ES-I3 (cell line): ENCODE measurements around the gene FBH1.
"Not testable (repeated sequence)": the region's sequence is repeated elsewhere in the genome, so short reads cannot be mapped to it uniquely, and the experiment has no call there.

ENCODE experiments used
- H3K36me3 ChIP-seq: 2 replicates; pipeline ENCODE4 v1.6.1; 2013; ENCODE audit warnings: mild to moderate bottlenecking, low read length, control low read depth, moderate library complexity; ENCODE audit not compliant: insufficient read depth
- H3K4me1 ChIP-seq: 2 replicates; pipeline ENCODE4 v1.6.1; 2013; ENCODE audit warnings: mild to moderate bottlenecking, control low read depth, low read length; ENCODE audit not compliant: insufficient read depth
- H3K9ac ChIP-seq: 2 replicates; pipeline ENCODE4 v1.6.1; 2013; ENCODE audit warnings: low read depth, mild to moderate bottlenecking, low read length, moderate library complexity
- H3K9me3 ChIP-seq: 2 replicates; pipeline ENCODE4 v1.6.1; 2013; ENCODE audit warnings: mild to moderate bottlenecking, low read length, moderate library complexity; ENCODE audit not compliant: control insufficient read depth, insufficient read depth

Gene FBH1

GRCh38 chr10:5889624-5890451 is at the start of gene FBH1, which contains the start of gene ANKRD16:
Gene FBH1 (plus strand): TSS chr10:5890243. CDS start chr10:5890346, 103 bp downstream.
Gene ANKRD16 (minus strand): TSS chr10:5889893. CDS start chr10:5889354, 539 bp downstream.
- H3K9ac ChIP-seq = peak within 1 kb of the TSS; percentile 90
- peaks cover 10% of the 10 kb centered on the region; the same call in 1 of the 2 replicates for H3K4me1 ChIP-seq
- H3K36me3 ChIP-seq = peaks cover 9% of the 10 kb centered on the region
- H3K9me3 ChIP-seq = no peaks in the 10 kb centered on the region

DNA sequence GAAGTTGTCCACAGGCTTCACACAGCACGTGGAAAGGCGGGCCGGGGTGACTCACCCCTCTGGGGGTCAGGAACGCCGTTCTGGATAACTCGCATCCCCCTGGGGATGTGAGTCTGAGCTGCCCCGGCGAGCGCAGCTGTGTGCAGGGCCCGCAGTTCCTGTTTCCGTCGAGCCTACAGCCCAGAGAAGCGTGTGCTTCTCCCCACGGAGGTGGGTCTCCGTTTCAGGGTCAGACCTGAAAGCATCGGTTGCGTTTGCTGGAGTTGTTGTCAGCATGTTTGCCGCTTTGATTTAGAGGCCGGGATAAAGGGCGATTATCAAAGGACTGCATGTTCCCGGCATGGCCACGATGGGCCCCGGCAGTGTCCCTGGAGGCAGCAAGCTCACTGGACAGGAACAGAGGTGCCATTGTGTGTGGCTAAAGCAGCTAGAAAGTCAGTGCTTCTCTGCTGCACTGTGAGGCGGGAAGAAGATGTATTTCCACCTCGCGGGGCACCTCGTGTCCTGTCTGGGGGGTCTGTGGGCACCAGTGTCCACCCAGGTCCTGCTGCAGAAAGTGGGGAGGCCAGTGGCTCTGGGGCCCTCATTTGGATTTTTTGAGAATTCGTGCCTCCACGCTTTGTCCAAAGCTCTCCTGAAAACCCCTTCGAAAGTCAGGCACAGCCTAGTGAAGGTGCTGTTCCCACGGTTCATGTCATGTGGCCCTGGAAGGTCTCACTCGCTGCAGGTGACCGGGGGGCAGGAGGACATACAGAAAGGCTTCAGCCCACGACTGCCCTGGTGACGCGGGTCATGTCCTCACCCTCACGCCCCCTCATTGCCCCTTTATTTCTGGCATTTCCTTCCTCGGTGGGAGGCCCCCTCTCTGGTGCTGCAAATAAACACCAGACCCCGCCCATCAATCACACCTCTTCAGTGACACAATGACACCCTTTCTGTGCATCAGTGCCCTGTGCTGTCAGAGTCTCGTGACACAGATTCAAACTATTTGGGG is 49.4 kb upstream of the FBH1 start:
- Histone ChIP-seq H3K9me3 (no peaks in the 10 kb centered on the region), H3K36me3 (no peaks in the 10 kb centered on the region), H3K9ac (no peak overlapping the region), H3K4me1 (no peaks in the 10 kb centered on the region)

- H3K36me3 ChIP-seq = no peaks in the 10 kb centered on the region
- H3K9ac ChIP-seq = no peak overlapping the region
- H3K4me1 ChIP-seq = no peaks in the 10 kb centered on the region
- no peaks in the 10 kb centered on the region for H3K9me3 ChIP-seq
These were observed 48.1 kb upstream of the FBH1 start for GRCh38 chr10:5841965-5842364.

DNA sequence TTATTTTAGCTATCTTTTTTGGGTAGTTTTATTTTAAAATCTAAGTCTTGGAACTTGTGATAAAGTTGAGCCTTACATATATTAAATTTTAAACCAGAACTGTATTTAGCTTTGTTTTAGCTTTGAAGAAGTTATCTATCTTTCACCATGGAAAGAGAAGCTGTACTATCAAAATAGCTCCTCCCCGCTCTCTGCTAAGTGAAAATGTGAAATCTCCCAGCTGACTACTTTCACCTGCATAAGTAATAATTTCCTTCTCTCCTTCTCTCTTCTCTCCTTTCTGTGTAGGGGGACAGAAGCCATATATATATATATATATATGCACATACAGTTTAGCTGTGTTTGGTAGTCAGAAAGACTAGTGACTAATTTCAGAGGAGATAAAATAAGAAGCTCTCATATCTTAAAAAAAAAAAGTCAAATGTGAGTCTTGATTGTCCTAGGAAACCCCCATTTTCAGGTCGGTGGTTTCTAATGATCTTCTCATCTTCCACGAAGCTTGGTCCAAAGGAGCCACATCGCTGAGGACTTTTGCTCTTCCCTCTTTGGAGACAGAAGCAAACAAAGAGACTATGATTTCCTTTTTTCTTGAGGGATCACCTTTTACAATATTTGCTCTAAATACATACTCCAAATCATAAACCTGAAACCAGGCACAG is 46.2 kb upstream of the FBH1 start:
- Histone ChIP-seq H3K9ac (no peak overlapping the region), H3K9me3 (no peaks in the 10 kb centered on the region), H3K36me3 (no peaks in the 10 kb centered on the region), H3K4me1 (no peaks in the 10 kb centered on the region)

- H3K9ac ChIP-seq = no peak overlapping the region
- no peaks in the 10 kb centered on the region for H3K9me3 ChIP-seq
- no peaks in the 10 kb centered on the region for H3K36me3 ChIP-seq
- no peaks in the 10 kb centered on the region for H3K4me1 ChIP-seq
These were observed 45.5 kb upstream of the FBH1 start for GRCh38 chr10:5844345-5845055.

DNA sequence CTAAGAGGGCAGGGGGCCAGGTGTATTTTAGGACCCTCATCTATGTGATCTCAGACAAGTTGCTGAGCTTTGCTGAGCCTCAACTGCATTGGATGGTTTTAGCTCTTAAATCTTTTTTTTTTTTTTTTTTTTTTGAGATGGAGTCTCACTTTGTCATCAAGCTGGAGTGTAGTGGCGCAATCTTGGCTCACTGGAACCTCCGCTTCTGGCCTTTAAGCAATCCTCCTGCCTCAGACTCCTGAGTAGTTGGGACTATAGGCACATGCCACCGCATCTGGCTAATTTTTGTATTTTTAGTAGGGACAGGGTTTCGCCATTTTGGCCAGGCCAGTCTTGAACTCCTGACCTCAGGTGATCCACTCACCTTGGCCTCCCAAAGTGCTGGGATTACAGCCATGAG is 43.4 kb upstream of the FBH1 start:
- not testable (repeated sequence) for H3K9ac ChIP-seq, H3K9me3 ChIP-seq, H3K4me1 ChIP-seq, H3K36me3 ChIP-seq

DNA sequence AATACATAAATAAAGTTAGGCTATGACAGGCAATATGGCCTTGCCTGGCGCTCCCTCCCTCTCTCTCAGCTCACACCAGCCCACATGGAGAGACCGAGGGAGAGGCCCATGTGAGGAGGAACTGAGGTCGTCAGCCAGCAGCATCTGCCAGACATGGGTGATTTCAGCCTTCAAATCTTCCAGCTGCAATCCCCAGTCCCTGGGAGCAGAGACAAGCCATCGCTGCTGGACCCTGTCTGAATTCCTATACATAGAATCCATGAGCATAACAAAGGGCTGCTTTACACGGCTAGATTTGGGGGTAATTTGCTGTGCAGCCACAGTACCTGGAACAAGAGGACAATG is 35.9 kb upstream of the FBH1 start:
- H3K9me3 ChIP-seq = no peaks in the 10 kb centered on the region
- no peak overlapping the region for H3K9ac ChIP-seq
- H3K36me3 ChIP-seq = no peaks in the 10 kb centered on the region
- no peaks in the 10 kb centered on the region for H3K4me1 ChIP-seq

GRCh38 chr10:5855979-5856700 is 33.9 kb upstream of the FBH1 start:
- no peaks in the 10 kb centered on the region for H3K36me3 ChIP-seq
- H3K4me1 ChIP-seq = no peaks in the 10 kb centered on the region
- H3K9me3 ChIP-seq = no peaks in the 10 kb centered on the region
- no peak overlapping the region for H3K9ac ChIP-seq

GRCh38 chr10:5856701-5857004 is 33.4 kb upstream of the FBH1 start:
- H3K4me1 ChIP-seq = no peaks in the 10 kb centered on the region
- no peaks in the 10 kb centered on the region for H3K9me3 ChIP-seq
- no peak overlapping the region for H3K9ac ChIP-seq
- no peaks in the 10 kb centered on the region for H3K36me3 ChIP-seq

DNA sequence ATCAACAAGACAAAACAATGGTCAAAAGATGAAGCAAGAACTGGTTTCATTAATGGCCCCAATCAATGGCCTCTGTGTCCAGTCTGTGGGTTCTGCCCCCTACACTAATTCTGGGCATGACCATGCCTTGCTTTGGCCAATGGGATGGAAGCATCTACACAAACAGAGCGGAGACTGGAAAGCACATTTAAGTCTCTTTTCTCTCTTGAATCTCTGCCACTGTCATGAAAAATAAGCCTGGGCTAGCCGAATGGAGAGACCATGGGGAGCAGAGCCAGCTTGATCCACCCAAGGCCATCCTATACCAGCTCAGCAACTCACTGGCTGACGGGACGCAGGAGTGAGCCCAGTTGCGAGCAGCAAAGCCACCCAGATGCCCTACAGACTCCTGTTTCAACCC is 31.2 kb upstream of the FBH1 start:
- Histone ChIP-seq H3K36me3 (no peaks in the 10 kb centered on the region), H3K9ac (no peak overlapping the region), H3K4me1 (no peaks in the 10 kb centered on the region), H3K9me3 (no peaks in the 10 kb centered on the region)

DNA sequence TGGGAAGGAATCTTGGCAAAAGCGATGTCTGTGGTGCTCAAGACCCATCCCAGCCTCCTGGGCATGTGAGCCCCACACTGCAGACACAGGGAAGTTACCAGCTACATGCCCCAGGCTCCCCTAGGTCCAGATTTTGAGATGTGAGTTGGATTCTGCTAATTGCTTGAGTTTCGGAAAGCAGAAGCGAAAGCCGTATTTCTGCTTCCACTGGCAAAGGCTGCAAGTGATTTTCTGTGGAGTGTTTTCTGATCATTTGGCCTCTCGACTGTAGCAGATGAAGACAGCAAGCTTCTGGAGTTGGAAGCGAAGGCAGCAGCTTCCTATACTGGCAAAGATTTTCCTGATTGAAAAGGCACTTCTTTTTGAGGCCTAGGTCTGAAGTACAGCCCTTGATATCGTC is 30.0 kb upstream of the FBH1 start:
- Histone ChIP-seq H3K9ac (no peak overlapping the region), H3K4me1 (no peaks in the 10 kb centered on the region), H3K9me3 (no peaks in the 10 kb centered on the region), H3K36me3 (no peaks in the 10 kb centered on the region)

DNA sequence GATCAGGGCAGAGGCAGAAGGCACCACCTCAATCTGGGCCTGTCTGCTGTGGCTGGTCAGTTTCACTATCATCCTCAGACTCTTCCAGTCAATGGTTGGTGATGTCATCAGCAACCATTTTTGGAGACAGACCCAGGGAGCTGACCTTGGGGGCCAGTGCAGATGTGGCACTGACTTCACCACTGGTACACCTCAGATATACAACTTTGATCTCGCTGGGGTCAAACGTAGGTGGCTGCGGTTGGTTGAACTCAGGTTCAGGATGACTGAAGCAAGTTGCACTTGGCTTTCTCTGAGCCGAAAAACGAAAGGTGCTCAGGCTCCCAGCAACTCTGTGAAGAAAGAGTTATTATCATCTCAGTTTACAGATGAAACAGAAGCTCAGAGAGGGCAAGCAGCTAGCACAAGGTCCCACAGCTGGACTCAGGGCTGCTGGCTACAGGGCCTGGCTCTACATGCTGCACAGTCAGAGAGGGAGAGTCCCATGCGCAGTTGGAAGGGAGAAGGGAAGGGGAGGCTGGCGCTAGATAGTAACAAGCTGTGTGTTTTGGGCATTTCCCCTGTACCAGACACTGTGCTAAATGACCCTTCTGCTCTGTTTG is 27.6 kb upstream of the FBH1 start:
- no peaks in the 10 kb centered on the region for H3K36me3 ChIP-seq
- no peaks in the 10 kb centered on the region for H3K9me3 ChIP-seq
- no peaks in the 10 kb centered on the region for H3K4me1 ChIP-seq
- no peak overlapping the region for H3K9ac ChIP-seq

DNA sequence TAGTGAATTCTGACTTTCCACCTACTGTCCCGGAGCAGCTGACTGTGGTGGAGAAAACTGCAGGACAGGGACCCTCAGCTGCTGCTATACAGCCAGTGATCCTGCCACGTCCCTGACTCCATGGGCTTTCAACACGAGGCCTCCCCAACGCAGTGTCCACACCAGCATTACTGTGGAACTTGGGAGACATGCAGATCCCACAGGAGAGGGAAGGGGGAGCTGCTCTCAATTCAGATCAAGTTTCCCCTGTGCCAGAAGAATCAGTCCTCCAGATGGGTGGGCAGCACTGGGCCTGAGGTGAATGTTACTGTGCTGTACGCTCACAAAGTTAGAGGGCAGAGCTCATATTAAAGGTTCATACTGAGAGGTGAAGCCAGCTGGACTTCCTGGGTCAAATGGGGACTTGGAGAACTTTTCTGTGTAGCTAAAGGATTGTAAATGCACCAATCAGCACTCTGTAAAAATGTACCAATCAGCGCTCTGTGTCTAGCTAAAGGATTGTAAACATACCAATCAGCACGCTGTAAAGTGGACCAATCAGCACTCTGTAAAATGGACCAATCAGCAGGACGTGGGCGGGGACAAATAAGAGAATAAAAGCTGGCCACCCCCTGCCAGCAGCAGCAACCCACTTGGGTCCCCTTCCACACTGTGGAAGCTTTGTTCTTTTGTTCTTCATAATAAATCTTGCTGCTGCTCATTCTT is 26.9 kb upstream of the FBH1 start:
- not testable (repeated sequence) for H3K4me1 ChIP-seq, H3K9me3 ChIP-seq, H3K9ac ChIP-seq, H3K36me3 ChIP-seq
